Ramos (cell line): Measurements from ENCODE around the gene RNGTT.
"Not testable (repeated sequence)": the region's sequence is repeated elsewhere in the genome, so short reads cannot be mapped to it uniquely, and the experiment has no call there.

Experiments used
- in situ Hi-C: fragments of 300-500 bp; cut with MboI; formaldehyde crosslinking; loops from one replicate; pipeline ENCODE4 v1.14.3; 2022; ENCODE audit warnings: low sequenced_read_pairs; ENCODE audit not compliant: unreplicated experiment

RNGTT gene

DNA sequence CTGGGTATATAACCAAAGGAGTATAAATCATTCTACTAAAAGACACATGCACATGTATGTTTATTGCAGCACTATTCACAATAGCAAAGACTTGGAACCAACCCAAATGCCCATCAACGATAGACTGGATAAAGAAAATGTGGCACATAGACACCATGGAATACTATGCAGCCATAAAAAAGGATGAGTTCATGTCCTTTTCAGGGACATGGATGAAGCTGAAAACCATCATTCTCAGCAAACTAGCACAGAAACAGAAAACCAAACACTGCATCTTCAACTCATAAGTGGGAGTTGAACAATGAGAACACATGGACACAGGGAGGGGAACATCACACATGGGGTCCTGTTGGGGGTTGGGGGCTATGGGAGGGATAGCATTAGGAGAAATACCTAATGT is 130.3 kb downstream of the RNGTT start:
- in situ Hi-C loops = not testable (repeated sequence)

DNA sequence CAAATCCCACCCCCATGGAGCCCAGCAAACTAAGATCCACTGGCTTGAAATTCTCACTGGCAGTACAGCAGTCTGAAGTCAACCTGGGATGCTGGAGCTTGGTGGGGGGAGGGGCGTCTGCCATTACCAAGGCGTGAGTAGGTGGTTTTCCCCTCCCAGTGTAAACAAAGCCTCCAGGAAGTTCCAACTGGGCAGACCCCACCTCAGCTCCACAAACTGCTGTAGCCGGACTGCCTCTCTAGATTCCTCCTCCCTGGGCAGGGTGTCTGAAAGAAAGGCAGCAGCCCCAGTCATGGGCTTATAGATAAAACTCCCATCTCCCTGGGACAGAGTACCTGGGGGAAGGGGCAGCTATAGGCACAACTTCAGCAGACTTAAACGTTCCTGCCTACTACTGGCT is 135.8 kb downstream of the RNGTT start:
- in situ Hi-C loops = not testable (repeated sequence)

DNA sequence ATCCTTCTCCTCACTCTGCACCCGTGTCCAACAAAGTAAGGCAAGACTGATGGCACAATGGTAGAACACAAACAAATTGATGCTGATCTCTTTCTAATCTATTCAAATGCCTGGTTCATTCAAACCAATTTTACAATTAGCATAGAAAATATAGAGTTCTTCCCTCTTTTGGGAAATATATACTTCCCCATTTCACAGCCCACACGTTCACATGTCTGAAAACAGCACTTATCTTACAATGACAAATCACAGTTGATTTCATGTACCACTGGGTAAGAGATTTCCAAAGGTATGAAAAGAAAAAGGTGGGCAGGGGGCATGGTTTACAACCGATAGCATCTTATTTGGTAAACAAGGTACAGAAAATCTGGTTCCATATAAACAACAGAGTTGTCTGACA is 137.6 kb downstream of the RNGTT start:
- in situ Hi-C loops = no loop called here

DNA sequence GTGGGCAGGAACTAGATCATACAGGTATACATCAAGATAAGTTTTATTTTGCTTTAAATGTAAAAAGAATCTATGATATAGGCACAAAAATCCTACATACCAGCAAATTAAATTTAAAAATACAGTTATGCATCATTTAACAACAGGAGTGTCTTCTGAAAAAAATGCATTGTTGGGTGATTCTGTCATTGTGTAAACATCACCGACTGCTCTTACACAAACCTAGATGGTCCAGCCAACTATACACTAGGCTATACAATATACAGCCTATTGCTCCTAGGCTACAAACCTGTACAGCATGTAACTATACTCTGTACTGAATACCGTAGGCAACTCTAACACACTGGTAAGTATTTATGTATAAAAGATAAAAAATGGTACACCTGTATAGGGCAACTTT is 139.4 kb downstream of the RNGTT start:
- in situ Hi-C loops = no loop called here

DNA sequence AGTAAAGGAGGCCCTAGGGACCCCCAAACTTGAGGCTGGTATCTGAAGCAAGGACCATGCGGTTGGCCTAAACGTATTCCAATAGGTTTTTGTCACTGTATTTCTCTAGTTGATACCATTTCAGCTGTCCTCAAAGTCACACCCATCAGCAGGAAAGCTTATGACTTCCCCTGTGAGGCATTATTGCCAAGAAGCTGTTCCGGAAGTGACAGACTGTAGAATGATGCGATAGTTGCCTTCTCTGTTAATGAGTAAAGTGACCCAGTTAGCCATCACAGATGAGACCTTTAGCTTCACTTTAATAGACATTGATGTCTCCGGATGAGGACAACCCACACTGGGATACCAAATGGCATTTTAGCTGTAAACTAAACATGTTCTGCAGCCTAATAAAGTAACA is 147.9 kb downstream of the RNGTT start:
- in situ Hi-C loops = no loop called here

DNA sequence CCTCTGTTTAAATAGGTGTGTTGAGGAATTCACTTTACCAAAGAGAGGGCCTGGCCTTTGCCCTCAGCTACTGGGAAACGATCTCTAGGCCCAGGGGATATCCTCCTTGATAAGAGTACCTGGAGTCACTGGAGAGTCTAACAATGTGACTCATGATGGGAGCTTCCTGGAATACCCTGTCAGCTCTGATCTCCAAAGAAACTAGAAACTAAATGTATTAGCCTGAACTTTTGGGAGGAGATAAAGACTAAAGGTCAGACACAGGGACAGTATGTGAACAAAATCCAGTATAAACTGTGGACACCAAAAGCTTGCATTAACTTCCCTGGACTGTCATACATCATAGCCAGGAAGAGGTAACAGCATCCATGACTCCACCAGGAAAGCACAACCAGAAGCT is 148.5 kb downstream of the RNGTT start:
- in situ Hi-C loops = no loop called here

DNA sequence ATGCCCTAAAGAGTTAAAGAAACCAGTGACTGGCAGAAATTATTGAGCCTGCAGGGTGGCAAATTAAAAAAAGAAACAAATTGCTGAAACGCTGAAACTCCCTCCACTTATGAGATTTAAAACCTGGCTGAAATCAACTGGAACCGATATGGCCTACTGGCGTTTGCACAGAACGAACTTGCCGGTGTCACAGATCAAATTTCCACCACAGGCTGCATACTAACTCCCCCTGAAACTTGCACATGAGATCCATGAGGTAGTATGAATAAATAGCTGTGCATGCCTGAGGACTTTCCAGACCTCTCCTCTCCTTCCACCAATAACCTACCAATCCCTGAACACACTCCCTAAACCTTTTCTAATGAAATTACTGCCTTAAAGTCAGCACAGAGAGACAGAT is 150.4 kb downstream of the RNGTT start:
- in situ Hi-C loops = no loop called here

DNA sequence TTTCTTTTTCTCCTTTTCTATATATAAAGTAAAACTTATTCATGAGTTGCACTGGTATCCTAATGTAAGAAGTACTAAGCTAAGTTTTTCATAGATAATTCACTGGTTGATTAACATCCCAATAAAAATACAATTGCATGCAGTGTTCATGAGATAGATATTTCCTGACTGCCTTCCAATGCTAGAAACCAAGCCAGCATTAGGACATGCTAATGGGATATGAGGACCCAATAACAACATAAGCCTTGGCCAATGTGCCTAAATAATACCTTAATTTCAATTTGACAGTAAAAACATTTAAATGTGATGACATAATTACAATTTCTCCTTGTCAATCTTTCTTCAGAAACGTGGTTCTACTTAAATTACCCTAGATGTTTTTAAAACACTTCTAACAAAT is 152.7 kb downstream of the RNGTT start:
- in situ Hi-C loops = no loop called here

DNA sequence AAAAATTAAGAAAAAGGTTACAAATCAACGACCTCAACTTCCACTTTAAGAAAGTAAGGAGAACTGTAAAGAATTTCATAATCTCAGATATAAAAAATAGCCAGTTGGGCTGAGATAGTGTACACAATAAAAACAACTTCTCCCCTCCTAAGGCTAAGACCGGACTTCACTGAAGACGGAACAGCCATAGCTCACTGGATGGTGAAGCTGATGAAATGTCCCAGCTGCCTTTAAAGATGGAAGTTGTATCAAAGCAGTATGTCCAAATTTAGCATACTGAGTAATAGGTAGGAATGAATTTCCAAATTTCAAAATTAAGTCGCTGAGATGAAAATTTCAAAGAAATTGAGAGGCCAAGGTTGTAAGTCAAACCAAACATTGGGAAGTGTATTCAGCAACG is 153.3 kb downstream of the RNGTT start:
- in situ Hi-C loops = no loop called here

DNA sequence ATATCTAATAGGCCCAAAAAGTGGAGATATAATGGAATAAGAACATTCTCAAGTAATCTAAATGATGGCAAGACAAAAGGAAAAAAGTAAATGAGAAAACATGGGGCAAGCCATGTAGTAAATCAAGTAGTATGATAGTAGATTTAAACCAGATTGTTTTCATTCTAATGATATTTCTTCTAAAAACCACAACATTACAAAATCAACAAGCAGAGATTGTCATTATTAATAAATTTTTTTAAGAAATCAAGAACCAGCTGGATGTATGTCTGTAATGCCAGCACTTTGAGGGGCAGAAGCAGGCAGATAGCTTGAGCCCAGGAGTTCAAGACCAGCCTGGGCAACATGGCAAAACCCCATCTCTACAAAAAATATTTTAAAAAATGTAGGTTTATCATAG is 155.0 kb downstream of the RNGTT start:
- in situ Hi-C loops = no loop called here

DNA sequence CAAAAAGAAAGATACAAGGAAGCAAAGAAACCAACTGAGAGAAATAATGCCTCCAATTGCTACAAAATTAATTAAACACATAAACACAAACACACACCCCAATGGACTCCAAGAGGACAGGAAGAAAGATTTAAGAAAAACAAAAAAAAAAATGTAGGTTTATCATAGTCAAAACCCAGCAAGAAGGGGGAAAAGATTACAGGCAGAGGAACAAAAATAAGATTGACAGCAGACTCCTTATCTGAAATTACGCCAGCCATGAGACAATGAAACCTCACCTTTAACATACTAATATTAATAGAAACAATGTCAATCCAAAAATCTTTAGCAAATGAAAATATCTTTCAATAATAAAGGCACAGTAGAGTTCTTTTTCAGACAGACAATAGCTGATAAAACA is 155.8 kb downstream of the RNGTT start:
- in situ Hi-C loops = no loop called here

DNA sequence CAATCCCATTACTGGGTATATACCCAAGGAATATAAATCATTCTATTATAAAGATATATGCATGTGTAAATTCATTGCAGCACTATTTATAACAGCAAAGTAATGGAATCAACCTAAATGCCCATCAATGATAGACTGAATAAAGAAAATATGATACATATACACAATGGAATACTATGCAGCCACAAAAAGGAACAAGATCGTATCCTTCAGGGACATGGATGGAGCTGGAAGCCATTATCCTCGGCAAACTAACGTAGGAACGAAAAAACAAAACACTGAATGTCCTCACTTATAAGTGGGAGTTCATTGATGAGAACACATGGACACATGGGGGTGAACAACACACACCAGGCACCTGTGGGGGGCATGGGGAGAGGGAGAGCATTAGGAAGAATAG is 156.7 kb downstream of the RNGTT start:
- in situ Hi-C loops = no loop called here

DNA sequence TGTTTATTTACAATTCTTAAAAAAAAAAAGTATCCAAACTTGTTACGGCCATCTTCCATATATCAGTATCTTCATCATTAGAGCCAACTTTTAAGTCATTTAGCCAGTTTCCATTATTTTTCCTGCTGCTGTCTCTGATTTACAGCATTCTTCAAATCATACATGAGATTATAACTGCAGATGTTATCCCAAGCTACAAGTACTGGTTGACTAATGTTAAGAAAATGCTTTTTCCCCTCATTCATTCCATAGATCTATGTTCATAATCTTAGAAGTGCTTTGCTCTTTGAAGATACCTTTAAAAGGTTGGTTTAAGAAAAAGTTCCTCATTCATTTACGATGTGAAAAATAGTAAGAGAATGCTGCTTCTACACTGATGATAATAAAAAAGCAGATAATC is 158.7 kb downstream of the RNGTT start:
- in situ Hi-C loops = no loop called here

DNA sequence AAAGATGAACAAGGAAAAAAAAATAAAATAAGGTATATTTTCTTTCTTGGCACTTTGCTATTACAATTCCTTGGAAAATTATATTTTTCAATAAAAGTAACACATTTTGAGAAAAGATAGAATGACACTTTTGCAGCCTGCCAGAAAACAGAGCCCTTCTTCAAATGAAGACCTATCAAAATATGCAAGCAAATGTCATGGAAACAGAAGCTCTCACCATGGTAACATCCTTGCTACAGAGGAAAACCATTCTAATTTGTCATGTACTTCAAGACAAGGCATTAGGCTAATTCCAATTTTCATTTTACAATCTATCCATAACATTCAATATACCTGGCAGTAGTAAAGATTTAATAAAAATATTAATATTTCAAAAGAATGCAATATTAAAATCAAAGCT is 177.9 kb downstream of the RNGTT start:
- in situ Hi-C loops = loop anchor here (25.0 kb wide), 1 partner anchor 848 kb away; no protein-coding TSS in a partner anchor

DNA sequence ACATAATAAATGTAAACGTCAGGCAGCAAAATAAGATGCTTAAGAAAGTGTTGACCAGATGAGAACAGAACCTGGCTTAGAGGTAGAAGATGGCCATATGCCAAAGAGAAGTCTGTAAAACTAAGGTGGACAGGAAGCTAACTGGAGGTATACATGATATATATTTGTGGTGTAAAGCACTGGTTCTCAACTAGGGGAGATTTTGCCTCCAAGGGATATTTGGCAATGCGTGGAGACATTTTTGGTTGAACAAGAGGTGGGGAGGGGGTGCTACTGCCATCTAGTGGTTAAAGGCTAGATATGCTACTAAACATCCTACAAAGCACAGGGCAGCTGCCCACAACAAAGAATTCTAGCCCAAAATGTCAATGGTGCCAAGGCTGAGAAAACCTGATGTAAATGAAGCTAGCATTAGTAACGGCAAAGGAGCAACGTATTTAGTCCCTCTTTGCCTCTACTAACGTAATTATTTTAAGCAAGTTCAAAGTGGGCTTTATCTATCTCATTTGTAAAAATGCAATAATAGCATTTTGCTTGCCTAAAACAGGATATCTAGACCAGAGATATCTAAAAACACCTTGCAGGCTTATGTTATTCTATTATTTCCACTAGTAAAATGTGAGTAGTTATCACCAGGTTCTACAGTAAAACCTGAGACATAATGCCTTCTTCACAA is 182.6 kb downstream of the RNGTT start:
- in situ Hi-C loops = loop anchor here (25.0 kb wide), 1 partner anchor 844 kb away; no protein-coding TSS in a partner anchor

DNA sequence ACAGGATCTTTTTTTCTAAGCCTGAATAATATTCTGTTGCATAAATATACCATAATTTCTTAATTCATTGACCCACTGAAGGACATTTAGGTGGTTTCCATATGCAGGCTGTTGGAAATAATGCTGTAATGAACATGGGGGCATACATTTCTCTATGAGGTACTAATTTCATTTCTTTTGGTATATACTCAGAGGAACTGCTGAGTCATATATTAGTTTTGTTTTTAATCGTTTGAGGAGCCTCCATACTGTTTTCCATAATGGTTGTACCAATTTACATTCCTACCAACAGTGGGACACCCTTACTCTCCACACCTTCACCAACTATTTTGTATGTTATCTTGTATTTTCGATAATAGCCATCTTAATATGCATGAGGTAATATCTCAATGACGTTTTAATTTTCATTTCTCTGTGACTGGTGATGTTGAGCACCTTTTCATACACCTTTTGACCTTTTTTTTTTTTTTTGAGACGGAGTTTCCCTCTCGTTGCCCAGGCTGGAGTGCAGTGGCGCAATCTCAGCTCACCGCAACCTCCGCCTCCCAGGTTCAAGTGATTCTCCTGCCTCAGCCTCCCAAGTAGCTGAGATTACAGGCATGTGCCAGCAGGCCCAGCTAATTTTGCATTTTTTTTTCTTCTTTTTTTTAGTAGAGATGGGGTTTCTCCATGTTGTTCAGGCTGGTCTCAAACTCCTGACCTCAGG is 187.4 kb downstream of the RNGTT start:
- in situ Hi-C loops = loop anchor here (25.0 kb wide), 1 partner anchor 839 kb away; no protein-coding TSS in a partner anchor

DNA sequence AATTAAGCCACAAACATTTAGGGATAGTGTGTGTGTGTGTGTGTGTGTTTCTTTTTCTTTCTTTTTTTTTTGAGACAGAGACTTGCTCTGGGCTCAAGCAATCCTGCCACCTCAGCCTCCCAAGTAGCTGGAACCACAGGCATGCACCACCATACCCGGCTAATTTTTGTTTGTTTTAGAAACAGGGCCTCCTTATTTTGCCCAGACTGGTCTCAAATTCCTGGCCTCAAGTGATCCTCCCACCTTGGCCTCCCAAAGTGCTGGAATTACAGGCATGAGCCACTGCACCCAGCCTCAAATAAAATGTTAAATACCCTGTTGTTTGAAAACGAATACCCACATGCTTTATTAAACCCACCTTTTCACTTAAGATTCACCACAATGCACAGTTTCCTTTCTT is 195.3 kb downstream of the RNGTT start:
- in situ Hi-C loops = not testable (repeated sequence)

DNA sequence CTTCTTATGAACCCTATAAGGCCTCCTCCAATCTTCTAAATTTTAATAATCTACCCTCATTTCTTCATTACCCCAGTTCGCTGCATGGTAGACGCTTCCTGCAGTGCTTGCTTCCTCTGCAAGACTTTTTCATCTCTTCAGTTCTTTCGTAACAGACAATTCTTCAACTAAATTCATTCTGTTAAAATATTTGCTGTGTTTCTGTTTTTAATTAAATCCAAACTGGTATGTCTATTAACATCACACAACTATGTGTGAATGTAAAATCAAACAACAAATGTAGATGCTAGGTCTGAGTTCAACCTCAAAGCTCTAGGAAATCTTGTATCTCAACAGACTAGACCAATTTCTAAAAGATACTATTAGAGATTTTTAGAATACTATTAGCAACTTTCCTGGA is 199.3 kb downstream of the RNGTT start:
- in situ Hi-C loops = no loop called here

DNA sequence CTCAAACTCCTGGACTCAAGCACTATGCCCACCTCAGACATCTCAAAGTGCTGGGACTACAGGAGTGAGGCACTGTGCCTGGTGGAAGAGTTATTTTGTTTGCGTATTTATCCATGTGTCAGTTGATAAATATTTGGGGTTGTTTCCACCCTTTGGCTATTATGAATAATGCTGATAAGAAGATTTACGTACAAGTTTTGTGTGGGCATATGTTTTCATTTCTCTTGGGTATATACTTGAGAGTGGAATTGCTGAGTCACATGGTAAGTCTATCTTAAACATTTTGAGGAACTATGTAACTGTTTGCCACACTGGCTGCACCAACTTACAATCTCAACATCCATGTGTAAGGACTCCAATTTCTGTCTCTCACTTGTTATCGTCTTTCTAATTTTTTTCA is 200.3 kb downstream of the RNGTT start:
- in situ Hi-C loops = no loop called here

DNA sequence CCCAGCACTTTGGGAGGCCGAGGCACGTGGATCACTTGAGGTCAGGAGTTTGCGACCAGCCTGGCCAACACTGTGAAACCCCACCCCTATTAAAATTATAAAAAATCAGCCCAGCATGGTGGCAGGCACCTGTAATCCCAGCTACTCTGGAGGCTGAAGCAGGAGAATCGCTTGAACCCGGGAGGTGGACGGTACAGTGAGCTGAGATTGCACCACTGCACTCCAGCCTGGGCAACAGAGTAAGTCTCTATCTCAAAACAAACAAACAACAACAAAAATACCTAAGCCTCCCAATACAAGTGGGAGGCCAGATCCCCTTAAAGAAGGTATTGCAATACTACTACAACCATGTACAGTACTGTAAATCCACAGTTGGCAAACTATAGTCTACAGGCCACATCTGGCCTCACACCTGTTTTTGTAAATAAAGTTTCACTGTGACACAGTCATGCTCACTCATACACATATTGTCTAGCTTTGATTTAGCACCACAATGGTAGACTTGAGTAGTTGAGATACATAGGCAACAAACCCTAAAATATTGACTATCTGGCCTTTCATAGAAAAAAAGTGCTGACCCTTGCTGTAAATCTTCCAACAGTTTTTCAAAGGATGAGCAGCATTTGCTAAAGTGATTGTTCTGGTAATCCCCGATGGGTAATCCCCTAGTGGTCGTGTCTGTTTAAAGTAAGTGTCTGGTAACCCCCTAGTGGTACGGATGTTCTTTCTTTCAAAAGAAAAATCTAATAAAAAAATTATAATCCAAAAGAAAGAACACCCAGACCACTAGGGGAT is 202.0 kb downstream of the RNGTT start:
- in situ Hi-C loops = no loop called here

DNA sequence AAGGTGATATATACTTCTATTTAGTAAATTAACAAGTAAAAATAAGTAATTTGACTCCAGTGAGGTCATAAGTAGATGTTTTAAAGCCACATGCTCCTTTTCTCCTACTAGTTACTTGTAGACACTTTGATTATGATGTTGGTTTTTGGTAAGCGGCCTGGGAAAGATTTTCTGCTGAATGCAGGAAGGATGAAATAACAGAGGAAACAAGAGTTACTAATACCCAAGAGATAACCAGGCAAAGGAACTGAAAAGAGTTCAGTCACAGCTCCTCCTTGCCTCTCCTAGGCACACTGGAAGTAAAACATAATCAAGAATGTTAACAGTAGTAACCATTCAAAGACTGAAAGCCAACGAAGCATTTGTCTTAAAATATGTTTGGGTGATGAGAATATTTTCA is 203.3 kb downstream of the RNGTT start:
- in situ Hi-C loops = no loop called here
